Liver (tissue), 9 donors: ENCODE measurements around the gene NUDT1. TPM values are rescaled to one million over a fixed set of nuclear protein-coding genes. Genes with fewer than 3 reads are reported as not detected.

Experiments
- DNase-seq: peaks from one replicate; pipeline ENCODE4 v3.0.0-alpha.2; 2017; ENCODE audit warnings: low spot score
- H3K27ac ChIP-seq, 2 donors: one replicate each; pipeline ENCODE4 v1.7.0; 2013; ENCODE audit warnings: inconsistent platforms in 2 of 2, low read length in 2 of 2, control low read depth in 1 of 2, low read depth in 1 of 2, mild to moderate bottlenecking in 1 of 2
- H3K27me3 ChIP-seq, 4 donors: one replicate each; pipeline versions ENCODE4 v1.6.1 to v1.7.0; 2013; ENCODE audit warnings: low read length in 3 of 4, inconsistent platforms in 1 of 4, mild to moderate bottlenecking in 1 of 4, moderate library complexity in 1 of 4; ENCODE audit not compliant: control insufficient read depth in 4 of 4, insufficient read depth in 4 of 4
- H3K36me3 ChIP-seq, 4 donors: one replicate each; pipeline versions ENCODE4 v1.6.1 to v1.7.0; 2013; ENCODE audit warnings: low read length in 3 of 4, mild to moderate bottlenecking in 3 of 4, low read depth in 1 of 4, moderate library complexity in 1 of 4; ENCODE audit not compliant: control insufficient read depth in 4 of 4, insufficient read depth in 3 of 4
- H3K4me1 ChIP-seq, 4 donors: one replicate each; pipeline versions ENCODE4 v1.6.1 to v1.7.0; 2013; ENCODE audit warnings: low read length in 3 of 4, mild to moderate bottlenecking in 3 of 4, moderate library complexity in 1 of 4; ENCODE audit not compliant: control insufficient read depth in 4 of 4, insufficient read depth in 4 of 4
- H3K4me3 ChIP-seq, 3 donors: one replicate each; pipeline versions ENCODE4 v1.6.1 to v1.7.0; 2013; ENCODE audit warnings: low read length in 3 of 3, control low read depth in 1 of 3, low read depth in 1 of 3, mild to moderate bottlenecking in 1 of 3
- H3K9ac ChIP-seq, 2 donors: one replicate each; pipeline ENCODE4 v1.7.0; 2013; ENCODE audit warnings: low read length in 2 of 2, mild to moderate bottlenecking in 2 of 2, moderate library complexity in 2 of 2, control low read depth in 1 of 2, low read depth in 1 of 2
- H3K9me3 ChIP-seq, 4 donors: one replicate each; pipeline versions ENCODE4 v1.6.1 to v1.7.0; 2013; ENCODE audit warnings: low read length in 3 of 4; ENCODE audit not compliant: control insufficient read depth in 4 of 4
- EGR1 ChIP-seq, 2 donors: IDR thresholded peaks; 2 replicates each; pipeline ENCODE4 v1.6.1; 2016 to 2018; ENCODE audit warnings: antibody characterized with exemption in 2 of 2, low read depth in 2 of 2
- FOXA1 ChIP-seq: IDR thresholded peaks from 2 replicates; pipeline ENCODE4 v1.6.1; 2016; ENCODE audit warnings: antibody characterized with exemption
- FOXA2 ChIP-seq: IDR thresholded peaks from 2 replicates; pipeline ENCODE4 v1.6.1; 2016; ENCODE audit warnings: antibody characterized with exemption
- GABPA ChIP-seq, 2 donors: IDR thresholded peaks in 1 of 2; conservative IDR thresholded peaks in 1 of 2; 2 replicates each; pipeline ENCODE4 v1.6.1; 2016; ENCODE audit warnings: antibody characterized with exemption in 2 of 2, mild to moderate bottlenecking in 1 of 2, moderate library complexity in 1 of 2
- HNF4A ChIP-seq, 2 donors: conservative IDR thresholded peaks; 2 replicates each; pipeline ENCODE4 v1.6.1; 2016; ENCODE audit warnings: antibody characterized with exemption in 2 of 2, mild to moderate bottlenecking in 2 of 2
- HNF4G ChIP-seq: IDR thresholded peaks from 2 replicates; pipeline ENCODE4 v1.6.1; 2016; ENCODE audit warnings: antibody characterized with exemption
- JUND ChIP-seq, 2 donors: IDR thresholded peaks; 2 replicates each; pipeline ENCODE4 v1.6.1; 2016; ENCODE audit warnings: antibody characterized with exemption in 2 of 2
- NR2F2 ChIP-seq: IDR thresholded peaks from 2 replicates; pipeline ENCODE4 v1.6.1; 2016; ENCODE audit warnings: antibody characterized with exemption
- RAD21 ChIP-seq, 2 donors: IDR thresholded peaks; 2 replicates each; pipeline ENCODE4 v1.6.1; 2016; ENCODE audit warnings: antibody characterized with exemption in 2 of 2, mild to moderate bottlenecking in 2 of 2
- RXRA ChIP-seq, 2 donors: IDR thresholded peaks; 2 replicates each; pipeline ENCODE4 v1.6.1; 2017 to 2018; ENCODE audit warnings: antibody characterized with exemption in 2 of 2, mild to moderate bottlenecking in 1 of 2
- SP1 ChIP-seq: IDR thresholded peaks from 2 replicates; pipeline ENCODE4 v1.6.1; 2018; ENCODE audit warnings: antibody characterized with exemption, mild to moderate bottlenecking
- TAF1 ChIP-seq: conservative IDR thresholded peaks from 2 replicates; pipeline ENCODE4 v1.6.1; 2016; ENCODE audit warnings: antibody characterized with exemption, mild to moderate bottlenecking
- YY1 ChIP-seq: IDR thresholded peaks from 2 replicates; pipeline ENCODE4 v1.6.1; 2016; ENCODE audit warnings: antibody characterized with exemption, mild to moderate bottlenecking
- WGBS: extraction: QIAGEN DNeasy Blood & Tissue Kit; methylation state at CpG from one replicate; pipeline ENCODE4 v1.1.7; 2013; 5-methylcytosine and 5-hydroxymethylcytosine counted together
- polyA plus RNA-seq, 2 donors: library from polyadenylated mRNA; stranded (reverse) in 1 of 2; unstranded in 1 of 2; fragments of 200-250 nt in 1 of 2; fragments of >200 nt in 1 of 2; fragmentation: Nextera tagmentation in 1 of 2; extraction: Ambion mirVana in 1 of 2; gene quantifications; one replicate each; pipeline versions ENCODE4 v1.2.1 to v1.2.3, GENCODE V29; 2013 to 2015
- total RNA-seq, 2 donors: library from RNA; depleted of rRNA; stranded (reverse); fragments of >200 nt; gene quantifications; one replicate each; pipeline ENCODE4 v1.2.3, GENCODE V29; 2014
- TF ChIP-seq, protein P1 (sequence below): IDR thresholded peaks from 2 replicates; pipeline ENCODE4 v1.6.1; 2016; ENCODE audit warnings: antibody characterized with exemption, mild to moderate bottlenecking
- TF ChIP-seq, protein P2 (sequence below): fragments of 150-350 bp; IDR thresholded peaks from 2 replicates; pipeline ENCODE4 v1.5.1; 2017; ENCODE audit warnings: improper control_type of control experiment, low read depth, low read length; ENCODE audit not compliant: missing input control
- TF ChIP-seq, protein P3 (sequence below): IDR thresholded peaks from 2 replicates; pipeline ENCODE4 v1.6.1; 2016; ENCODE audit warnings: antibody characterized with exemption
- TF ChIP-seq, protein P4 (sequence below): IDR thresholded peaks from 2 replicates; pipeline ENCODE4 v1.6.1; 2016; ENCODE audit warnings: antibody characterized with exemption
- TF ChIP-seq, protein P5 (sequence below): IDR thresholded peaks from 2 replicates; pipeline ENCODE4 v1.6.1; 2016; ENCODE audit warnings: antibody characterized with exemption
- donor health status: healthy.
- donor health status: healthy.
- donor health status: healthy.
- donor health status: healthy.
- donor health status: healthy.

NUDT1 gene
- total and polyA plus RNA-seq, 4 donors = 1.0 to 22.3 (median 3.1) TPM

DNA sequence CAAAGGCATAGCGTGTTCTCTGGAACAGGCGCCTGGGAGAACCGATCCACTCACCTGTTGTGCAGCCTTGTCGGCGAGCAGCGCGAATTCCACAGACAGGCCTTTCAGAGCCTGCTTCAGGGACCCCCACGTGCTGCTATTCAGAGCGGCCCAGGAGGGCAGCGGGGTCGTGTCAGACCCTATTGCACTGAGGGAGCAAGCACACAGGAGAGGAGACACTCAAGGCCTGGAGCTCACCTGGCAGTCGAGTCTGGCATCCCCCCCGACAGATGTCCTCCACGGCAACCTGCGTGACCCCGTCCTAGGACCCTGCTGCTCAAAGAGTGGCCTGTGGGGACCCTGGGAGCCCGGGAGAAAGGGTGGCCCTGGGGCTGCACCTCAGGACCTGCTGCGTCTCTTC lies 21.1 kb downstream of the NUDT1 start:
- H3K27ac ChIP-seq = no peak overlapping the region
- TF ChIP-seq RAD21 (IDR thresholded peaks at IDR 0.05) (no peak), SP1 (no peak), FOXA1 (no peak), RXRA (IDR thresholded peaks at IDR 0.05) (no peak), NR2F2 (no peak), FOXA2 (no peak), TAF1 (no peak), GABPA (IDR thresholded peaks at IDR 0.05 in 1 of 2, conservative IDR thresholded peaks at IDR 0.05 in 1 of 2) (no peak), HNF4G (no peak), YY1 (no peak), EGR1 (IDR thresholded peaks at IDR 0.05; ENCODE audit: low read depth in 2 of 2) (no peak), JUND (IDR thresholded peaks at IDR 0.05) (no peak), HNF4A (conservative IDR thresholded peaks at IDR 0.05) (no peak)
- TF ChIP-seq, protein P1, sequence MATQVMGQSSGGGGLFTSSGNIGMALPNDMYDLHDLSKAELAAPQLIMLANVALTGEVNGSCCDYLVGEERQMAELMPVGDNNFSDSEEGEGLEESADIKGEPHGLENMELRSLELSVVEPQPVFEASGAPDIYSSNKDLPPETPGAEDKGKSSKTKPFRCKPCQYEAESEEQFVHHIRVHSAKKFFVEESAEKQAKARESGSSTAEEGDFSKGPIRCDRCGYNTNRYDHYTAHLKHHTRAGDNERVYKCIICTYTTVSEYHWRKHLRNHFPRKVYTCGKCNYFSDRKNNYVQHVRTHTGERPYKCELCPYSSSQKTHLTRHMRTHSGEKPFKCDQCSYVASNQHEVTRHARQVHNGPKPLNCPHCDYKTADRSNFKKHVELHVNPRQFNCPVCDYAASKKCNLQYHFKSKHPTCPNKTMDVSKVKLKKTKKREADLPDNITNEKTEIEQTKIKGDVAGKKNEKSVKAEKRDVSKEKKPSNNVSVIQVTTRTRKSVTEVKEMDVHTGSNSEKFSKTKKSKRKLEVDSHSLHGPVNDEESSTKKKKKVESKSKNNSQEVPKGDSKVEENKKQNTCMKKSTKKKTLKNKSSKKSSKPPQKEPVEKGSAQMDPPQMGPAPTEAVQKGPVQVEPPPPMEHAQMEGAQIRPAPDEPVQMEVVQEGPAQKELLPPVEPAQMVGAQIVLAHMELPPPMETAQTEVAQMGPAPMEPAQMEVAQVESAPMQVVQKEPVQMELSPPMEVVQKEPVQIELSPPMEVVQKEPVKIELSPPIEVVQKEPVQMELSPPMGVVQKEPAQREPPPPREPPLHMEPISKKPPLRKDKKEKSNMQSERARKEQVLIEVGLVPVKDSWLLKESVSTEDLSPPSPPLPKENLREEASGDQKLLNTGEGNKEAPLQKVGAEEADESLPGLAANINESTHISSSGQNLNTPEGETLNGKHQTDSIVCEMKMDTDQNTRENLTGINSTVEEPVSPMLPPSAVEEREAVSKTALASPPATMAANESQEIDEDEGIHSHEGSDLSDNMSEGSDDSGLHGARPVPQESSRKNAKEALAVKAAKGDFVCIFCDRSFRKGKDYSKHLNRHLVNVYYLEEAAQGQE = no peak
- TF ChIP-seq, protein P2, sequence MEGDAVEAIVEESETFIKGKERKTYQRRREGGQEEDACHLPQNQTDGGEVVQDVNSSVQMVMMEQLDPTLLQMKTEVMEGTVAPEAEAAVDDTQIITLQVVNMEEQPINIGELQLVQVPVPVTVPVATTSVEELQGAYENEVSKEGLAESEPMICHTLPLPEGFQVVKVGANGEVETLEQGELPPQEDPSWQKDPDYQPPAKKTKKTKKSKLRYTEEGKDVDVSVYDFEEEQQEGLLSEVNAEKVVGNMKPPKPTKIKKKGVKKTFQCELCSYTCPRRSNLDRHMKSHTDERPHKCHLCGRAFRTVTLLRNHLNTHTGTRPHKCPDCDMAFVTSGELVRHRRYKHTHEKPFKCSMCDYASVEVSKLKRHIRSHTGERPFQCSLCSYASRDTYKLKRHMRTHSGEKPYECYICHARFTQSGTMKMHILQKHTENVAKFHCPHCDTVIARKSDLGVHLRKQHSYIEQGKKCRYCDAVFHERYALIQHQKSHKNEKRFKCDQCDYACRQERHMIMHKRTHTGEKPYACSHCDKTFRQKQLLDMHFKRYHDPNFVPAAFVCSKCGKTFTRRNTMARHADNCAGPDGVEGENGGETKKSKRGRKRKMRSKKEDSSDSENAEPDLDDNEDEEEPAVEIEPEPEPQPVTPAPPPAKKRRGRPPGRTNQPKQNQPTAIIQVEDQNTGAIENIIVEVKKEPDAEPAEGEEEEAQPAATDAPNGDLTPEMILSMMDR = no peak
- TF ChIP-seq, protein P3, sequence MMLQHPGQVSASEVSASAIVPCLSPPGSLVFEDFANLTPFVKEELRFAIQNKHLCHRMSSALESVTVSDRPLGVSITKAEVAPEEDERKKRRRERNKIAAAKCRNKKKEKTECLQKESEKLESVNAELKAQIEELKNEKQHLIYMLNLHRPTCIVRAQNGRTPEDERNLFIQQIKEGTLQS = no peak
- TF ChIP-seq, protein P4, sequence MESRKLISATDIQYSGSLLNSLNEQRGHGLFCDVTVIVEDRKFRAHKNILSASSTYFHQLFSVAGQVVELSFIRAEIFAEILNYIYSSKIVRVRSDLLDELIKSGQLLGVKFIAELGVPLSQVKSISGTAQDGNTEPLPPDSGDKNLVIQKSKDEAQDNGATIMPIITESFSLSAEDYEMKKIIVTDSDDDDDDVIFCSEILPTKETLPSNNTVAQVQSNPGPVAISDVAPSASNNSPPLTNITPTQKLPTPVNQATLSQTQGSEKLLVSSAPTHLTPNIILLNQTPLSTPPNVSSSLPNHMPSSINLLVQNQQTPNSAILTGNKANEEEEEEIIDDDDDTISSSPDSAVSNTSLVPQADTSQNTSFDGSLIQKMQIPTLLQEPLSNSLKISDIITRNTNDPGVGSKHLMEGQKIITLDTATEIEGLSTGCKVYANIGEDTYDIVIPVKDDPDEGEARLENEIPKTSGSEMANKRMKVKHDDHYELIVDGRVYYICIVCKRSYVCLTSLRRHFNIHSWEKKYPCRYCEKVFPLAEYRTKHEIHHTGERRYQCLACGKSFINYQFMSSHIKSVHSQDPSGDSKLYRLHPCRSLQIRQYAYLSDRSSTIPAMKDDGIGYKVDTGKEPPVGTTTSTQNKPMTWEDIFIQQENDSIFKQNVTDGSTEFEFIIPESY = no peak
- TF ChIP-seq, protein P5, sequence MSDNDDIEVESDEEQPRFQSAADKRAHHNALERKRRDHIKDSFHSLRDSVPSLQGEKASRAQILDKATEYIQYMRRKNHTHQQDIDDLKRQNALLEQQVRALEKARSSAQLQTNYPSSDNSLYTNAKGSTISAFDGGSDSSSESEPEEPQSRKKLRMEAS = no peak
- peaks cover 0 to 13% (median 4%) of the 10 kb centered on the region in 4 donors for H3K36me3 ChIP-seq
- H3K4me1 ChIP-seq = no peaks in the 10 kb centered on the region
- 94% methylated on average over 18 of the region's 18 CpGs for WGBS
- H3K27me3 ChIP-seq = no peaks in the 10 kb centered on the region
- no peak overlapping the region for H3K9ac ChIP-seq
- H3K4me3 ChIP-seq = no peak overlapping the region
- no peak for DNase-seq
- no peaks in the 10 kb centered on the region for H3K9me3 ChIP-seq
